ENCODE data around the gene HSD17B4. TPM values are rescaled to one million over a fixed set of nuclear protein-coding genes. Genes with fewer than 3 reads are reported as not detected.
"Not testable (repeated sequence)": the region's sequence is repeated elsewhere in the genome, so short reads cannot be mapped to it uniquely, and the experiment has no call there.

HSD17B4 gene
- total RNA-seq, 1 experiment from 2014 or later: 269 TPM

- Histone ChIP-seq H2BK20ac (ENCODE audit: low read depth, low read length, poor library complexity, severe bottlenecking) (no peak overlapping the region), H3K9ac (ENCODE audit: extremely low read depth, insufficient read length, low read length) (no peak overlapping the region), H3K79me1 (ENCODE audit: insufficient read depth, low read depth, low read length, poor library complexity, severe bottlenecking) (no peaks in the 10 kb centered on the region), H3K9me3 (ENCODE audit: control insufficient read depth, low read depth, low read length) (peaks cover 12% of the 10 kb centered on the region), H3K27ac (ENCODE audit: insufficient read length, low read depth, low read length) (no peak overlapping the region), H3K4ac (ENCODE audit: low read depth, low read length) (no peak overlapping the region), H4K91ac (ENCODE audit: insufficient read length, low read depth, low read length) (no peak overlapping the region), H4K8ac (replicated peaks; ENCODE audit: insufficient read length, low read depth, low read length) (no peak overlapping the region), H3K4me2 (ENCODE audit: insufficient read depth, insufficient read length, low read length) (no peak overlapping the region), H3K23me2 (ENCODE audit: insufficient read length, low read depth, low read length, poor library complexity, severe bottlenecking) (no peaks in the 10 kb centered on the region), H4K20me1 (ENCODE audit: control insufficient read depth, insufficient read depth, insufficient read length) (no peaks in the 10 kb centered on the region), H3T11ph (ENCODE audit: low read length) (no peak overlapping the region), H2BK15ac (ENCODE audit: low read depth, low read length) (no peak overlapping the region), H3K27me3 (ENCODE audit: insufficient read depth, low read length) (no peaks in the 10 kb centered on the region), H3K79me2 (ENCODE audit: insufficient read depth, low read length) (no peaks in the 10 kb centered on the region), H2AK5ac (ENCODE audit: insufficient read length, low read length) (no peak overlapping the region), H4K5ac (ENCODE audit: insufficient read length, low read depth, low read length) (no peak overlapping the region), H3K56ac (ENCODE audit: insufficient read length, low read depth, low read length) (no peak overlapping the region), H3K18ac (ENCODE audit: insufficient read length, low read depth, low read length) (no peak overlapping the region), H3K14ac (ENCODE audit: insufficient read depth, low read length) (no peak overlapping the region), H2BK120ac (ENCODE audit: low read depth, low read length, poor library complexity, severe bottlenecking) (no peak overlapping the region), H3K23ac (ENCODE audit: insufficient read length, low read depth, low read length) (no peak overlapping the region), H2AFZ (ENCODE audit: low read length) (no peak overlapping the region), H2BK12ac (ENCODE audit: insufficient read length, low read depth, low read length) (no peak overlapping the region), H3K4me1 (ENCODE audit: insufficient read depth, low read length) (no peaks in the 10 kb centered on the region), H2BK5ac (ENCODE audit: insufficient read length, low read length) (no peak overlapping the region)
- peaks cover 12 to 22% (median 14%) of the 10 kb centered on the region in 3 experiments for H3K36me3 Mint-ChIP-seq (ENCODE audit: insufficient read depth in 1 of 3, low read depth in 3 of 3)
- TF ChIP-seq CTCF (conservative IDR thresholded peaks at IDR 0.05): no peak
- H3K4me3 Mint-ChIP-seq: no peak overlapping the region
- H3K9me3 Mint-ChIP-seq: peaks cover 17 to 33% of the 10 kb centered on the region in 2 experiments
- H3K27ac Mint-ChIP-seq: no peak overlapping the region; a peak in 1 of 7 replicates
- WGBS (ENCODE audit: extremely low coverage, insufficient read length, low lambda C conversion rate): no CpG with 5 or more reads among the region's 8 CpGs
- H3K27me3 Mint-ChIP-seq (ENCODE audit: low read depth): peaks cover 11% of the 10 kb centered on the region
- no peak for DNase-seq
- peaks cover 8 to 10% of the 10 kb centered on the region in 2 experiments; a peak in 3 of 4 replicates for H3K4me1 Mint-ChIP-seq
Measured at GRCh38 chr5:119439140-119439631, 13.1 kb upstream of the HSD17B4 start.

- H2AFZ ChIP-seq (ENCODE audit: low read length); H2BK15ac ChIP-seq (ENCODE audit: low read depth, low read length); H4K91ac ChIP-seq (ENCODE audit: insufficient read length, low read depth, low read length); H4K5ac ChIP-seq (ENCODE audit: insufficient read length, low read depth, low read length); H2AK5ac ChIP-seq (ENCODE audit: insufficient read length, low read length); H3K9ac ChIP-seq (ENCODE audit: extremely low read depth, insufficient read length, low read length); H3K27me3 ChIP-seq (ENCODE audit: insufficient read depth, low read length); DNase-seq; H3K18ac ChIP-seq (ENCODE audit: insufficient read length, low read depth, low read length); H2BK12ac ChIP-seq (ENCODE audit: insufficient read length, low read depth, low read length); H2BK120ac ChIP-seq (ENCODE audit: low read depth, low read length, poor library complexity, severe bottlenecking); H2BK5ac ChIP-seq (ENCODE audit: insufficient read length, low read length); H3K56ac ChIP-seq (ENCODE audit: insufficient read length, low read depth, low read length); H3K4me1 ChIP-seq (ENCODE audit: insufficient read depth, low read length); H3K23ac ChIP-seq (ENCODE audit: insufficient read length, low read depth, low read length); H3K27ac Mint-ChIP-seq; H3K4me3 Mint-ChIP-seq; H4K8ac ChIP-seq (replicated peaks; ENCODE audit: insufficient read length, low read depth, low read length); H3K23me2 ChIP-seq (ENCODE audit: insufficient read length, low read depth, low read length, poor library complexity, severe bottlenecking); H4K20me1 ChIP-seq (ENCODE audit: control insufficient read depth, insufficient read depth, insufficient read length); H3K4me2 ChIP-seq (ENCODE audit: insufficient read depth, insufficient read length, low read length); H3K14ac ChIP-seq (ENCODE audit: insufficient read depth, low read length); H3K79me2 ChIP-seq (ENCODE audit: insufficient read depth, low read length); H3K27ac ChIP-seq (ENCODE audit: insufficient read length, low read depth, low read length); H3K79me1 ChIP-seq (ENCODE audit: insufficient read depth, low read depth, low read length, poor library complexity, severe bottlenecking); H3K4ac ChIP-seq (ENCODE audit: low read depth, low read length); H2BK20ac ChIP-seq (ENCODE audit: low read depth, low read length, poor library complexity, severe bottlenecking); H3T11ph ChIP-seq (ENCODE audit: low read length): not testable (repeated sequence)
- Mint-ChIP-seq H3K27me3 (ENCODE audit: low read depth) (peaks cover 11% of the 10 kb centered on the region), H3K9me3 (peaks cover 22 to 34% of the 10 kb centered on the region in 2 experiments), H3K4me1 (peaks cover 8 to 10% of the 10 kb centered on the region in 2 experiments; a peak in 3 of 4 replicates), H3K36me3 (ENCODE audit: insufficient read depth in 1 of 3, low read depth in 3 of 3) (peaks cover 12 to 25% (median 15%) of the 10 kb centered on the region in 3 experiments)
- WGBS (ENCODE audit: extremely low coverage, insufficient read length, low lambda C conversion rate): no CpG with 5 or more reads among the region's 3 CpGs
- H3K9me3 ChIP-seq (ENCODE audit: control insufficient read depth, low read depth, low read length): peaks cover 12% of the 10 kb centered on the region
Measured at GRCh38 chr5:119439632-119440031, 12.7 kb upstream of the HSD17B4 start.

Data from H9 (cell line).